ENCODE data around the gene SATB1.
"Not testable (repeated sequence)": the region's sequence is repeated elsewhere in the genome, so short reads cannot be mapped to it uniquely, and the experiment has no call there.

The SATB1 gene

GRCh38 chr3:18349197-18349798, 75.8 kb downstream of the SATB1 start:
- peak; percentile 54 for DNase-seq

- DNase-seq, result no peak
These were observed 79.0 kb downstream of the SATB1 start for GRCh38 chr3:18346097-18346496.

DNA sequence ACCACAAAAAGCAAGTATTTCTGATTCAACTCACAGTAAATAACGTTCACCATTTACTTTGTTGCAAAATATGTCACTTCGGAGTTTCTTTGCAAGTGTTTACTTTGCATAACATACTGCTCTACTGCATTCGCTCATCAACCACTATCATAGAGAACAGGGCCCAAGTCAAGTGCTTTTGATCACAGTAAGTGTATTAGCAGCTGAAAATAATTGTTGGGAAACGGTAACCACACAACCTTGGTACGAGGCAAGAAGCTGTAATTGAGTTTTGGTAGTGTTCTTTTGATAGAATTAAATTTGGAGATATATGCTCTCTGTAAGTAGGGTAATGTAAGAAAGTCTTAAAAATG, 80.1 kb downstream of the SATB1 start:
- DNase-seq, result no peak

GRCh38 chr3:18344306-18345014, 80.7 kb downstream of the SATB1 start:
- no peak for DNase-seq

- no peak for DNase-seq
These were observed 81.3 kb downstream of the SATB1 start for GRCh38 chr3:18343809-18344208.

GRCh38 chr3:18338827-18339514, 86.2 kb downstream of the SATB1 start:
- DNase-seq, result no peak

DNA sequence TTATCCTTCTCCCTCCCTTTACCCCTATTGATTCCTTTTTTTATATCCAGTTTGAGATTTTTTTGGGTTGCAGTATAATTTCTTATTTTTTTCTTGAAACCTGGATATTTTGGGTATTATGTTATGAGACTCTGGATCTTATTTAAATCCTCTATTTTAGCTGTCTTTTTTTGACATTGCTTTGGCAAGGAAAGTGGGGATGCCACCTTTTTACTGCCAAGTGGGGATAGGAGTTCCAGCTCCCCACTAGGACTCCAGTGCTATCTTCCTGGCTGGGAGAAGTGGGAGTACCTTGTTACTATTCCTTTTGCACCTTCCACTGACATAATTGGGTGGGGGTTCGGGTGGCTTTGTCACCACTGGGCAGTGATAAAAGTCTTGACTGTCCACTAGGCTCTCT, 87.9 kb downstream of the SATB1 start:
- DNase-seq, result no peak

- no peak for DNase-seq
These were observed 90.1 kb downstream of the SATB1 start for GRCh38 chr3:18334837-18335601.

GRCh38 chr3:18330772-18331441, 94.2 kb downstream of the SATB1 start:
- DNase-seq, result not testable (repeated sequence)

DNA sequence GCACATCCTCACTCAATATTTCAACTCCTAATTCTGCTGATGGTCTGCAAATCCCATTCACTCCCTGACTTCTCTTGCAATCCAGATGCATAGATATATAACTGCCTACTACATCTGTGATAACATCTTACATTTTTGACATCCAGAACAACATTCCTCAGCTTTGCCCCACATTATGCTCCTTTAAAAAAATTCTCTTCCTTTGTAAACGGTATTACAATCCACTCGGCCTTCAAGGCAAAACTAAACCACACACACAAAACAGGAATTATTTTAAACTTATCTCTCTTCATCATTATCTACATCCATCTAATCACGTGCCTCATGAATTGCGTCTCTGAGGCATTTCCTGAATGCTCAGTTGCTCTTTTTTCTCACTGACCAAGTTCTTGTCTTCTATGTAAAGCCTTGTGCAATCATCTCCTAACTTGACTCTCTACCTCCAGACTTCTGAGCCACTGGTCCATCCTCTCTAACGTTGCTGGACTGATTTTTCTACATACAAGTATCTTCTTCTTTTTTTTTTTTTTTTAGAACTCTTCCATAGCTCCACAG, 117.0 kb downstream of the SATB1 start:
- no peak for DNase-seq

DNA sequence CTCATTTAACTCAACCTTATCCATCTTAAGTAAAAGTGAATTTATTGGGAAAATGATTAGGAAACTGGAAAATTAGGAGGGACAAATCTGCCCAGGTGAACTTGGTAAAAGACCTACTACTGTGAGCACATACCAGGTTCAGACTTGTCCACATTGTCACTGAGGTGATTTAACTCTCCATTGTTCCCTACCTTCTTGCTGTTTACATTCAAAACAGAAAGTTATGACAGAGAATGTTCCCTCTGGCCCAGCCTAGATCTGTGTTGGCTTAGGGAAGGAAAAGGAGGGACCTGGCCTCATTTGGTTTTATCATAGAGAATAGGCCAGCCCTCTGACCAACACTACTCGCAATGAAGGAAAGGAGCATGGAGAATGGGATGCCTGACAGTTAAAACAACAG, 117.6 kb downstream of the SATB1 start:
- no peak for DNase-seq

DNA sequence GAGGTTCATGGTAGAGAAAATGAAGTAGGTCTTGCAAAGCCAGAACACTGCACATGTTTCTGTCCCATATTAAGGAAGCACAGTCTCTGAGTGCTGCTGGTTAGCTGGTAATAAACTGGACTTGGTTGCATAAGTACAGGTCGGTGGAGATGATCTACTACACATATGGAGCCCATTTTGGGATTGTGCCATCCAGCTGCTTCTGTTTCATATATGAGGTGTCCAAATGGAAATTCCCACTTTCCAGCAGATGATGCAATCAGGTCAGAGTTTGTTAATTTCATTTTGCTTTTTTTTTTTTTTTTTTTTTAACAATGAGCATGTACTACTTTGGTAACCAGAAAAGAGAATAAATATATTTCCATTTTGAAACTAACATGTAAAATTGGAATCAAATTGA, 122.6 kb downstream of the SATB1 start:
- DNase-seq, result no peak

- DNase-seq, result no peak
These were observed 123.4 kb downstream of the SATB1 start for GRCh38 chr3:18301781-18302180.

DNA sequence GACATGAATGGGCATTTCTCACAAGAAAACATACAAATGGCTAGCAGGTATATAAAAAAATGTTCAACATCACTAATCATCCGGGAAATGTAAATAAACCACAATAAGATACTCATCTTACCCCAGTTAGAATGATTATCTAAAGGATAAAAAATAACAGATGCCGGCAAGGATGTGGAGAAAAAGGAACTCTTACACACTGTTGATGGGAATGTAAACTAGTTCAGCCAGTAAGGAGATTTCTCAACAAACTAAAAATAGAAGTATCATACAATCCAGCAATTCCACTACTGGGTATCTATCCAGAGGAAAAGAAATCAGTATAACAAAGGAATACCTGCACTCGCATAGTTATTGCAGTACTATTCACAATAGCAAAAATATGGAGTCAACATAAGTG, 124.2 kb downstream of the SATB1 start:
- DNase-seq, result no peak

- no peak for DNase-seq
These were observed 128.0 kb downstream of the SATB1 start for GRCh38 chr3:18297126-18297525.
